Endodermal cell (in vitro differentiated cells): ENCODE results near the gene NR2F2. TPM values are rescaled to one million over a fixed set of nuclear protein-coding genes. Genes with fewer than 3 reads are reported as not detected.

Experiments used
- DNase-seq: peaks from one replicate; pipeline ENCODE4 v3.0.0-alpha.2; 2017
- H3K27ac ChIP-seq: 2 replicates; pipeline ENCODE4 v1.5.1; 2013; ENCODE audit warnings: mild to moderate bottlenecking, low read depth, low read length, moderate library complexity
- H3K27me3 ChIP-seq: 2 replicates; pipeline ENCODE4 v1.6.1; 2013; ENCODE audit warnings: mild to moderate bottlenecking, low read length, moderate library complexity; ENCODE audit not compliant: insufficient read depth, control insufficient read depth, poor library complexity, severe bottlenecking
- H3K36me3 ChIP-seq: 2 replicates; pipeline ENCODE4 v1.7.0; 2013; ENCODE audit warnings: mild to moderate bottlenecking, low read length, moderate library complexity; ENCODE audit not compliant: control insufficient read depth, insufficient read depth
- H3K4me1 ChIP-seq: one replicate; pipeline ENCODE4 v1.7.0; 2013; ENCODE audit warnings: low read length; ENCODE audit not compliant: control insufficient read depth, insufficient read depth
- H3K4me3 ChIP-seq: 2 replicates; pipeline ENCODE4 v1.5.1; 2013; ENCODE audit warnings: mild to moderate bottlenecking, low read length, moderate library complexity
- H3K9ac ChIP-seq: 2 replicates; pipeline ENCODE4 v1.6.1; 2013; ENCODE audit warnings: mild to moderate bottlenecking, low read length, moderate library complexity; ENCODE audit not compliant: poor library complexity, severe bottlenecking; ENCODE audit errors: extremely low read depth
- H3K9me3 ChIP-seq: 2 replicates; pipeline ENCODE4 v1.6.1; 2013; ENCODE audit warnings: mild to moderate bottlenecking, low read length, moderate library complexity; ENCODE audit not compliant: control insufficient read depth
- H3K27ac Mint-ChIP-seq: 2 replicates; pipeline ENCODE4 v1.8.0; 2020; ENCODE audit warnings: mixed read lengths
- H3K27me3 Mint-ChIP-seq: 2 replicates; pipeline ENCODE4 v1.8.0; 2021; ENCODE audit warnings: mild to moderate bottlenecking, mixed read lengths; ENCODE audit not compliant: insufficient read depth
- H3K36me3 Mint-ChIP-seq: 2 replicates; pipeline ENCODE4 v1.8.0; 2020; ENCODE audit warnings: low read depth, mixed read lengths
- H3K4me1 Mint-ChIP-seq: 2 replicates; pipeline ENCODE4 v1.8.0; 2020; ENCODE audit warnings: mixed read lengths
- H3K4me3 Mint-ChIP-seq: 2 replicates; pipeline ENCODE4 v1.8.0; 2020; ENCODE audit warnings: mild to moderate bottlenecking, moderate library complexity, mixed read lengths
- H3K9me3 Mint-ChIP-seq: 2 replicates; pipeline ENCODE4 v1.8.0; 2020; ENCODE audit warnings: mild to moderate bottlenecking, mixed read lengths
- CTCF ChIP-seq: fragments of 200-600 bp; sonication (generic); conservative IDR thresholded peaks from 2 replicates; pipeline ENCODE4 v1.5.0; 2021; ENCODE audit warnings: antibody characterized with exemption, mild to moderate bottlenecking
- WGBS, 2 experiments: methylation state at CpG; one replicate each; pipeline versions ENCODE4 v1.1.5 to v1.1.7; 2013; ENCODE audit warnings: missing lambda C conversion rate in 2 of 2, mixed read lengths in 1 of 2; ENCODE audit not compliant: insufficient coverage in 1 of 2, insufficient read length in 1 of 2; 5-methylcytosine and 5-hydroxymethylcytosine counted together
- total RNA-seq, 2 donors: library from RNA; stranded (reverse); fragmentation: NEBNext Ultra II Directional in 1 of 2; extraction: Animal tissue kit (Norgen Biotek cat#: 25700) in 1 of 2; gene quantifications; 2 replicates in 1 of 2; 3 replicates in 1 of 2; pipeline ENCODE4 v1.2.1, GENCODE V29; 2021

The NR2F2 gene
- total RNA-seq, 2 donors from 2014 or later: 0.73 to 3.3 TPM

GRCh38 chr15:96385195-96385594 is 54.7 kb downstream of the NR2F2 start:
- Mint-ChIP-seq H3K36me3 (no peaks in the 10 kb centered on the region), H3K27ac (no peak overlapping the region), H3K4me3 (no peak overlapping the region), H3K27me3 (peaks cover 55% of the 10 kb centered on the region), H3K4me1 (no peaks in the 10 kb centered on the region), H3K9me3 (peaks cover 3% of the 10 kb centered on the region)
- Histone ChIP-seq H3K27me3 (peaks cover 13% of the 10 kb centered on the region), H3K27ac (no peak overlapping the region), H3K9me3 (peaks cover 9% of the 10 kb centered on the region), H3K36me3 (no peaks in the 10 kb centered on the region), H3K9ac (no peak overlapping the region), H3K4me3 (no peak overlapping the region), H3K4me1 (no peaks in the 10 kb centered on the region)
- no peak for DNase-seq
- no CpG with 5 or more reads among the region's 1 CpG for WGBS, 2 experiments
- TF ChIP-seq CTCF: no peak

GRCh38 chr15:96388673-96389072 is 58.2 kb downstream of the NR2F2 start:
- Mint-ChIP-seq H3K27me3 (peaks cover 66% of the 10 kb centered on the region), H3K4me1 (peaks cover 6% of the 10 kb centered on the region), H3K36me3 (no peaks in the 10 kb centered on the region), H3K4me3 (no peak overlapping the region), H3K9me3 (peaks cover 3% of the 10 kb centered on the region), H3K27ac (no peak overlapping the region)
- Histone ChIP-seq H3K4me3 (no peak overlapping the region), H3K9ac (no peak overlapping the region), H3K9me3 (peaks cover 9% of the 10 kb centered on the region), H3K27ac (no peak overlapping the region), H3K4me1 (no peaks in the 10 kb centered on the region), H3K36me3 (no peaks in the 10 kb centered on the region), H3K27me3 (peaks cover 33% of the 10 kb centered on the region)
- 88 to 89% methylated on average over 1 of the region's 1 CpG for WGBS, 2 experiments
- no peak for TF ChIP-seq CTCF
- DNase-seq: no peak
